Subcutaneous preadipocyte (primary cell): ENCODE data around the gene TTC29. TPM values are rescaled to one million over a fixed set of nuclear protein-coding genes. Genes with fewer than 3 reads are reported as not detected.

Source experiments
- total RNA-seq: library from RNA; depleted of rRNA; stranded (reverse); fragments of >200 nt; gene quantifications from 2 replicates; pipeline ENCODE4 v1.2.3, GENCODE V29; 2012

TTC29 gene, protein sequence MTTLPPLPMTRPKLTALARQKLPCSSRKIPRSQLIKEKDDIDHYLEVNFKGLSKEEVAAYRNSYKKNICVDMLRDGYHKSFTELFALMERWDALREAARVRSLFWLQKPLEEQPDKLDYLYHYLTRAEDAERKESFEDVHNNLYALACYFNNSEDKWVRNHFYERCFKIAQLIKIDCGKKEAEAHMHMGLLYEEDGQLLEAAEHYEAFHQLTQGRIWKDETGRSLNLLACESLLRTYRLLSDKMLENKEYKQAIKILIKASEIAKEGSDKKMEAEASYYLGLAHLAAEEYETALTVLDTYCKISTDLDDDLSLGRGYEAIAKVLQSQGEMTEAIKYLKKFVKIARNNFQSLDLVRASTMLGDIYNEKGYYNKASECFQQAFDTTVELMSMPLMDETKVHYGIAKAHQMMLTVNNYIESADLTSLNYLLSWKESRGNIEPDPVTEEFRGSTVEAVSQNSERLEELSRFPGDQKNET
- not detected in 2 replicates for total RNA-seq

DNA sequence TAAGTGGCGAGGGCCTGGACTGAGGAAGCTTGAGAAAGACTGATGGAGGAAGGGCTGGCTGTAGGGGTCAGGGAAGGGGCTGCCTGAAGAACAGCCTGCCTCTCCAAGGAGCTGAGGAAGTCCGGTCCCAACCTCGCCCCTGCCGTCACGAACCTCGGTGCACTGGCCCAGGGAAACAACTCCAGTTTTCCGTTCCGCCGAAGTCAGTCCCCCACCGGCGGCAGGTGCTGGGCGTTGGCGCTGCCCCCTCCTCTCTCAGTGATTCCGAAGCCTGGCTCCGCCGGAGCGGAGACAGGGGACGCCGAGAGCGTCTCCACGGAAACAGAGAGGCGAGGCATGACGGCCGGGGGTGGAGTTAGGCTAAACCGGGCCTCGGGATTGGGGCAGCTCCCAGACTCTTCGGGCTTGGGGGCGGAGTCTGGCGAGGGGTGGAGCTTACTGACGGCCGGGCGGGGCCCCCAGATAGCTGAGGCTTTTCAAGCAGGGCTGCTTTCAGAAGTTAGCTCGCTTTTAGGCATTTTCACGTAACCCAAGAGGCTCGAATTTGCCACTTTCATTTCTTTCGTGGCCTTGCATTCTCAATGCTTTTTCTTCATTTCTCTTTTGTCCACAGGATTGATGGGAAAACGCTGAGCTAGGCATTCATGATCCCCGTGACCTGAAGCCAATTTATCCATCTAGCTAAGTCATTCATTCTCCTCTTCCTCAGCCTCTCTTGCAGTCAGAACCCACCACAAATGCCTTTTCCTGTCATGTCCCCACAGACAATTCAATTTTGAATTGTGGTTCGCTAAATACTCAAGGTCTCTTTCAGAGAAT, at the start of gene TTC29:
TSS of gene TTC29 (minus strand) at position 309 of the 819 bp plus-strand sequence. CDS start 5,969 bp downstream, outside the sequence.

